ENCODE results near the gene C5.
"Not testable (repeated sequence)": the region's sequence is repeated elsewhere in the genome, so short reads cannot be mapped to it uniquely, and the experiment has no call there.

The C5 gene

DNA sequence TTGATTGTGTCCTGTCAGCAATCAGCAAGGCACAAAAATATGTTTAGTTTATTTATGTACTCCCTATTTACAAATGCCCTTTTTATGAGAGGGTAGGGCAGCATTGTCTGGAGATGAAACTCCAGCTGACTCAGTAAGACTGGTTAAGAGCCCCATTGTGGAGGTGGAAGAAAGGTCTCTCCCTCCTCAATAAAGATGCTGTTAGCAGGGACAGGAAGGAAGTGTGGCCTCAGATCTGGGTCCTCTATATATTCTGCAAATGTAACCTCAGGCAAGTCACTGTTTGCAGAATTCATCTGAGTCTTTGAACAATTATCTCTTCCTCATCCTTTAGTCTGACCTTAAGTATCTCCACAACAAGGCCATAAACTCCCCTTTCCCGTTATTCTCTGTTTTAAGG lies 75.2 kb downstream of the C5 start:
- H3K9ac ChIP-seq (ENCODE audit: low read length): no peak overlapping the region
- no peak overlapping the region for H3K4me2 ChIP-seq (ENCODE audit: low read length)
- H3K27me3 ChIP-seq (ENCODE audit: insufficient read depth, low read length): no peaks in the 10 kb centered on the region
- no peaks in the 10 kb centered on the region for H3K36me3 ChIP-seq (ENCODE audit: insufficient read depth, low read length)
- H3K27ac ChIP-seq (ENCODE audit: low read depth, low read length, poor library complexity, severe bottlenecking): no peak overlapping the region
- no peaks in the 10 kb centered on the region for H3K79me2 ChIP-seq (ENCODE audit: insufficient read depth, low read length)
- no peaks in the 10 kb centered on the region for H3K9me3 ChIP-seq (ENCODE audit: low read length)
- H3K9me2 ChIP-seq (ENCODE audit: low read depth, low read length): no peaks in the 10 kb centered on the region
- no peak overlapping the region for H2AFZ ChIP-seq (ENCODE audit: low read length)
- peaks cover 15% of the 10 kb centered on the region for H3K4me1 ChIP-seq (ENCODE audit: insufficient read depth, low read length, severe bottlenecking)
- no peaks in the 10 kb centered on the region for H3F3A ChIP-seq (ENCODE audit: insufficient read depth, low read length)
- H4K20me1 ChIP-seq (ENCODE audit: insufficient read depth, low read length): no peaks in the 10 kb centered on the region
- H3K4me3 ChIP-seq (ENCODE audit: low read depth, low read length, poor library complexity, severe bottlenecking): no peak overlapping the region
- no peak for TF ChIP-seq EZH2 (IDR thresholded peaks at IDR 0.05; ENCODE audit: borderline replicate concordance, low read length)
- TF ChIP-seq, protein P1, sequence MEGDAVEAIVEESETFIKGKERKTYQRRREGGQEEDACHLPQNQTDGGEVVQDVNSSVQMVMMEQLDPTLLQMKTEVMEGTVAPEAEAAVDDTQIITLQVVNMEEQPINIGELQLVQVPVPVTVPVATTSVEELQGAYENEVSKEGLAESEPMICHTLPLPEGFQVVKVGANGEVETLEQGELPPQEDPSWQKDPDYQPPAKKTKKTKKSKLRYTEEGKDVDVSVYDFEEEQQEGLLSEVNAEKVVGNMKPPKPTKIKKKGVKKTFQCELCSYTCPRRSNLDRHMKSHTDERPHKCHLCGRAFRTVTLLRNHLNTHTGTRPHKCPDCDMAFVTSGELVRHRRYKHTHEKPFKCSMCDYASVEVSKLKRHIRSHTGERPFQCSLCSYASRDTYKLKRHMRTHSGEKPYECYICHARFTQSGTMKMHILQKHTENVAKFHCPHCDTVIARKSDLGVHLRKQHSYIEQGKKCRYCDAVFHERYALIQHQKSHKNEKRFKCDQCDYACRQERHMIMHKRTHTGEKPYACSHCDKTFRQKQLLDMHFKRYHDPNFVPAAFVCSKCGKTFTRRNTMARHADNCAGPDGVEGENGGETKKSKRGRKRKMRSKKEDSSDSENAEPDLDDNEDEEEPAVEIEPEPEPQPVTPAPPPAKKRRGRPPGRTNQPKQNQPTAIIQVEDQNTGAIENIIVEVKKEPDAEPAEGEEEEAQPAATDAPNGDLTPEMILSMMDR (IDR thresholded peaks at IDR 0.05; ENCODE audit: low read length): no peak

GRCh38 chr9:120974181-120974580 lies 75.9 kb downstream of the C5 start:
- Histone ChIP-seq H3K27ac (ENCODE audit: low read depth, low read length, poor library complexity, severe bottlenecking) (no peak overlapping the region), H3K4me1 (ENCODE audit: insufficient read depth, low read length, severe bottlenecking) (peaks cover 15% of the 10 kb centered on the region), H3K4me3 (ENCODE audit: low read depth, low read length, poor library complexity, severe bottlenecking) (no peak overlapping the region), H3K9ac (ENCODE audit: low read length) (no peak overlapping the region), H2AFZ (ENCODE audit: low read length) (no peak overlapping the region), H3K79me2 (ENCODE audit: insufficient read depth, low read length) (no peaks in the 10 kb centered on the region), H3K9me3 (ENCODE audit: low read length) (no peaks in the 10 kb centered on the region), H3K36me3 (ENCODE audit: insufficient read depth, low read length) (no peaks in the 10 kb centered on the region), H3K9me2 (ENCODE audit: low read depth, low read length) (no peaks in the 10 kb centered on the region), H3F3A (ENCODE audit: insufficient read depth, low read length) (no peaks in the 10 kb centered on the region), H3K4me2 (ENCODE audit: low read length) (no peak overlapping the region), H4K20me1 (ENCODE audit: insufficient read depth, low read length) (no peaks in the 10 kb centered on the region), H3K27me3 (ENCODE audit: insufficient read depth, low read length) (no peaks in the 10 kb centered on the region)
- TF ChIP-seq EZH2 (IDR thresholded peaks at IDR 0.05; ENCODE audit: borderline replicate concordance, low read length): no peak
- TF ChIP-seq, protein P1 (IDR thresholded peaks at IDR 0.05; ENCODE audit: low read length): no peak

- H3K9ac ChIP-seq (ENCODE audit: low read length): no peak overlapping the region
- H3K9me3 ChIP-seq (ENCODE audit: low read length): no peaks in the 10 kb centered on the region
- TF ChIP-seq, protein P1 (IDR thresholded peaks at IDR 0.05; ENCODE audit: low read length): no peak
- no peak for TF ChIP-seq EZH2 (IDR thresholded peaks at IDR 0.05; ENCODE audit: borderline replicate concordance, low read length)
- no peaks in the 10 kb centered on the region for H3K36me3 ChIP-seq (ENCODE audit: insufficient read depth, low read length)
- H3K27ac ChIP-seq (ENCODE audit: low read depth, low read length, poor library complexity, severe bottlenecking): no peak overlapping the region
- no peaks in the 10 kb centered on the region for H4K20me1 ChIP-seq (ENCODE audit: insufficient read depth, low read length)
- H3F3A ChIP-seq (ENCODE audit: insufficient read depth, low read length): no peaks in the 10 kb centered on the region
- no peak overlapping the region for H3K4me3 ChIP-seq (ENCODE audit: low read depth, low read length, poor library complexity, severe bottlenecking)
- H3K79me2 ChIP-seq (ENCODE audit: insufficient read depth, low read length): no peaks in the 10 kb centered on the region
- H2AFZ ChIP-seq (ENCODE audit: low read length): no peak overlapping the region
- H3K27me3 ChIP-seq (ENCODE audit: insufficient read depth, low read length): no peaks in the 10 kb centered on the region
- no peaks in the 10 kb centered on the region for H3K9me2 ChIP-seq (ENCODE audit: low read depth, low read length)
- H3K4me2 ChIP-seq (ENCODE audit: low read length): no peak overlapping the region
- peaks cover 15% of the 10 kb centered on the region for H3K4me1 ChIP-seq (ENCODE audit: insufficient read depth, low read length, severe bottlenecking)
Observed at GRCh38 chr9:120971938-120972337, 78.1 kb downstream of the C5 start.

GRCh38 chr9:120971471-120971870 lies 78.6 kb downstream of the C5 start:
- H3F3A ChIP-seq (ENCODE audit: insufficient read depth, low read length); H3K27me3 ChIP-seq (ENCODE audit: insufficient read depth, low read length); H3K27ac ChIP-seq (ENCODE audit: low read depth, low read length, poor library complexity, severe bottlenecking); H3K79me2 ChIP-seq (ENCODE audit: insufficient read depth, low read length); H3K36me3 ChIP-seq (ENCODE audit: insufficient read depth, low read length); H3K9me2 ChIP-seq (ENCODE audit: low read depth, low read length); H3K4me3 ChIP-seq (ENCODE audit: low read depth, low read length, poor library complexity, severe bottlenecking); H3K9ac ChIP-seq (ENCODE audit: low read length); H3K4me2 ChIP-seq (ENCODE audit: low read length); H2AFZ ChIP-seq (ENCODE audit: low read length); H3K9me3 ChIP-seq (ENCODE audit: low read length); H4K20me1 ChIP-seq (ENCODE audit: insufficient read depth, low read length): not testable (repeated sequence)
- peaks cover 15% of the 10 kb centered on the region for H3K4me1 ChIP-seq (ENCODE audit: insufficient read depth, low read length, severe bottlenecking)

All from OCI-LY1 (cell line).